LNCAP (cell line): ENCODE results near the gene PTPRM.

Experiments used
- CTCF ChIP-seq: fragments of 450-650 bp; IDR thresholded peaks from 2 replicates; pipeline ENCODE4 v1.5.1; 2017; ENCODE audit warnings: mild to moderate bottlenecking

Gene PTPRM

GRCh38 chr18:8416212-8417019 lies 849.3 kb downstream of the PTPRM start:
- no peak for TF ChIP-seq CTCF

GRCh38 chr18:8422391-8422790 lies 855.3 kb downstream of the PTPRM start:
- no peak for TF ChIP-seq CTCF

GRCh38 chr18:8423051-8423557 lies 856.0 kb downstream of the PTPRM start:
- no peak for TF ChIP-seq CTCF

GRCh38 chr18:8424481-8424880 lies 857.4 kb downstream of the PTPRM start:
- TF ChIP-seq CTCF: no peak

- no peak for TF ChIP-seq CTCF
Observed at GRCh38 chr18:8424917-8425725, 858.0 kb downstream of the PTPRM start.

- TF ChIP-seq CTCF: peak; percentile 34; the same call in 1 of the 2 replicates
Observed at GRCh38 chr18:8426401-8426800, 859.3 kb downstream of the PTPRM start.

- TF ChIP-seq CTCF: no peak
Observed at GRCh38 chr18:8427339-8427738, 860.2 kb downstream of the PTPRM start.
